Measurements from ENCODE around the gene CD14. TPM values are rescaled to one million over a fixed set of nuclear protein-coding genes. Genes with fewer than 3 reads are reported as not detected.

CD14 gene
- total RNA-seq, 1 experiment from 2014 or later, result not detected

DNA sequence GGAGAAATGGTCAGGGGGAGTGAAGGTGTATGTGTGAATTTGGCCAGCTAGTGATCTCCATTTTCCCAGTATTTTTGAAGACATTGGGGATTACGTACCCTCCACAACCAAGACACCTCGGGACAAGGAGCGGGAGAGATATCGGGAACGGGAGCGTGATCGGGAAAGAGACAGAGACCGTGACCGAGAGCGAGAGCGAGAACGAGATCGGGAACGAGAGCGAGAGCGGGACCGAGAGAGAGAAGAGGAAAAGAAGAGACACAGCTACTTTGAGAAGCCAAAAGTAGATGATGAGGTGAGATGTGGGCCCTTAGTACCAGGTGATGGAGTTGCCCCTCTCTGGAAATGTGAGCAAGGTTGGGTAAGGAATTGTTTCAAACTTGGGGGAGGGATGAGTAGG is 25.9 kb upstream of the CD14 start:
- BruUV-seq (replicated peaks), result no TSS peak
- ChIA-PET POLR2A (ENCODE audit: unreplicated experiment) (no interaction called here), CTCF (no interaction called here)
- no peak for ATAC-seq
- Histone ChIP-seq H3K27ac (ENCODE audit: low read length) (no peak overlapping the region), H3K9me2 (replicated peaks; ENCODE audit: low read length) (no peaks in the 10 kb centered on the region), H3K9ac (ENCODE audit: low read length) (no peak overlapping the region), H3K4me1 (ENCODE audit: insufficient read depth, low read length) (peaks cover 7% of the 10 kb centered on the region; the same call in 1 of the 2 replicates), H3K4me3 (ENCODE audit: low read length) (no peak overlapping the region), H3K79me2 (ENCODE audit: low read length) (no peaks in the 10 kb centered on the region), H3K4me2 (ENCODE audit: low read length) (no peak overlapping the region), H3K9me3 (ENCODE audit: low read length) (no peaks in the 10 kb centered on the region), H2AFZ (ENCODE audit: low read length) (no peak overlapping the region), H4K20me1 (ENCODE audit: low read length) (no peaks in the 10 kb centered on the region), H3K36me3 (ENCODE audit: low read depth, low read length) (peaks cover 72% of the 10 kb centered on the region), H3K27me3 (ENCODE audit: low read length) (no peaks in the 10 kb centered on the region), H3F3A (ENCODE audit: low read length, unreplicated experiment) (no peaks in the 10 kb centered on the region)
- DNase-seq, result no peak
- intact Hi-C loops (cut with micrococcal nuclease), result no loop called here
- TF ChIP-seq, protein P1, sequence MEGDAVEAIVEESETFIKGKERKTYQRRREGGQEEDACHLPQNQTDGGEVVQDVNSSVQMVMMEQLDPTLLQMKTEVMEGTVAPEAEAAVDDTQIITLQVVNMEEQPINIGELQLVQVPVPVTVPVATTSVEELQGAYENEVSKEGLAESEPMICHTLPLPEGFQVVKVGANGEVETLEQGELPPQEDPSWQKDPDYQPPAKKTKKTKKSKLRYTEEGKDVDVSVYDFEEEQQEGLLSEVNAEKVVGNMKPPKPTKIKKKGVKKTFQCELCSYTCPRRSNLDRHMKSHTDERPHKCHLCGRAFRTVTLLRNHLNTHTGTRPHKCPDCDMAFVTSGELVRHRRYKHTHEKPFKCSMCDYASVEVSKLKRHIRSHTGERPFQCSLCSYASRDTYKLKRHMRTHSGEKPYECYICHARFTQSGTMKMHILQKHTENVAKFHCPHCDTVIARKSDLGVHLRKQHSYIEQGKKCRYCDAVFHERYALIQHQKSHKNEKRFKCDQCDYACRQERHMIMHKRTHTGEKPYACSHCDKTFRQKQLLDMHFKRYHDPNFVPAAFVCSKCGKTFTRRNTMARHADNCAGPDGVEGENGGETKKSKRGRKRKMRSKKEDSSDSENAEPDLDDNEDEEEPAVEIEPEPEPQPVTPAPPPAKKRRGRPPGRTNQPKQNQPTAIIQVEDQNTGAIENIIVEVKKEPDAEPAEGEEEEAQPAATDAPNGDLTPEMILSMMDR (conservative IDR thresholded peaks at IDR 0.05; ENCODE audit: low read depth, low read length), result no peak
- no peak for TF ChIP-seq EZH2phosphoT487 (IDR thresholded peaks at IDR 0.05; ENCODE audit: borderline replicate concordance, low read length)
- no peak for TF ChIP-seq EZH2 (IDR thresholded peaks at IDR 0.05; ENCODE audit: low read length, unreplicated experiment)

DNA sequence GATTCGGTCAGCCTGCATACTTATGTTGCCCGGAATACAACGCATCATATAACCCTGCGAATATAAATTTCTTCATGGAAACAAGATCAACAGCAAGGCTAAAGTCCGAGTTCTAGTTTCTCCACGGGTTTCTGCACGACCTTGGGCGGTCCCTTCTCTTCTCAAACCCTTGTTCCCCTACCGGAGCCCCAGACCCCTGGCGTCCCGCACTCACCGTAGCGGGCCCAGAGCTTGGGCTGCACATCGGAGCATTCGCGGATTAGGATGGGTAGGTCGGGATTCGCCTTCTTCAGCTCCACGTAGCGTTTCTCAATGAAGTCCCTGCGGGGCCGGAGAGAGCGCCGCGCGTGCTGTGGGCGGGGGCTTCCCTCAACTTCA is 14.1 kb upstream of the CD14 start:
- H3K9me3 ChIP-seq (ENCODE audit: low read length), result no peaks in the 10 kb centered on the region
- peaks cover 50% of the 10 kb centered on the region for H3K79me2 ChIP-seq (ENCODE audit: low read length)
- POLR2A ChIA-PET (ENCODE audit: unreplicated experiment), result interaction anchor here (0.6 to 1.4 kb wide), 5 partner anchors 9 to 100 kb away, joined by 3 to 20 read pairs (median 3); partner anchors contain the start of gene ZMAT2
- peak overlapping the region; percentile 64 for H2AFZ ChIP-seq (ENCODE audit: low read length)
- H3K36me3 ChIP-seq (ENCODE audit: low read depth, low read length), result peaks cover 31% of the 10 kb centered on the region
- H3K27ac ChIP-seq (ENCODE audit: low read length), result no peak overlapping the region
- H4K20me1 ChIP-seq (ENCODE audit: low read length), result no peaks in the 10 kb centered on the region; the same call in 1 of the 2 replicates
- peak overlapping the region; percentile 85 for H3K9ac ChIP-seq (ENCODE audit: low read length)
- ATAC-seq (peak; percentile 12), DNase-seq (no peak)
- peaks cover 6% of the 10 kb centered on the region; the same call in 1 of the 2 replicates for H3K4me1 ChIP-seq (ENCODE audit: insufficient read depth, low read length)
- peak overlapping the region; percentile 94 for H3K4me3 ChIP-seq (ENCODE audit: low read length)
- intact Hi-C loops (cut with micrococcal nuclease), result loop anchor here (1.0 to 2.0 kb wide), 5 partner anchors 8 to 72 kb away; partner anchors contain the start of genes HARS1, HARS2, TMCO6 and WDR55
- TF ChIP-seq EZH2phosphoT487 (IDR thresholded peaks at IDR 0.05; ENCODE audit: borderline replicate concordance, low read length) (no peak), EZH2 (IDR thresholded peaks at IDR 0.05; ENCODE audit: low read length, unreplicated experiment) (no peak)
- TF ChIP-seq, protein P1 (conservative IDR thresholded peaks at IDR 0.05; ENCODE audit: low read depth, low read length), result no peak
- no peaks in the 10 kb centered on the region for H3K27me3 ChIP-seq (ENCODE audit: low read length)
- H3F3A ChIP-seq (ENCODE audit: low read length, unreplicated experiment), result no peaks in the 10 kb centered on the region
- no TSS peak for BruUV-seq (replicated peaks)
- peak overlapping the region; percentile 94 for H3K4me2 ChIP-seq (ENCODE audit: low read length)
- H3K9me2 ChIP-seq (replicated peaks; ENCODE audit: low read length), result no peaks in the 10 kb centered on the region
- CTCF ChIA-PET, result interaction anchor here (1.0 to 1.1 kb wide), 2 partner anchors 73 to 100 kb away, joined by 3 to 6 read pairs; partner anchors contain the start of gene EIF4EBP3

- DNase-seq (no peak), ATAC-seq (no peak)
- H3K4me3 ChIP-seq (ENCODE audit: low read length), result no peak overlapping the region
- no TSS peak for BruUV-seq (replicated peaks)
- H3K79me2 ChIP-seq (ENCODE audit: low read length), result peaks cover 49% of the 10 kb centered on the region
- H3F3A ChIP-seq (ENCODE audit: low read length, unreplicated experiment), result no peaks in the 10 kb centered on the region
- H3K4me1 ChIP-seq (ENCODE audit: insufficient read depth, low read length), result peaks cover 15% of the 10 kb centered on the region; the same call in 1 of the 2 replicates
- CTCF ChIA-PET, result no interaction called here
- no peak for TF ChIP-seq EZH2phosphoT487 (IDR thresholded peaks at IDR 0.05; ENCODE audit: borderline replicate concordance, low read length)
- TF ChIP-seq, protein P1 (conservative IDR thresholded peaks at IDR 0.05; ENCODE audit: low read depth, low read length), result no peak
- no peak for TF ChIP-seq EZH2 (IDR thresholded peaks at IDR 0.05; ENCODE audit: low read length, unreplicated experiment)
- no peaks in the 10 kb centered on the region; the same call in 1 of the 2 replicates for H4K20me1 ChIP-seq (ENCODE audit: low read length)
- no peak overlapping the region for H3K4me2 ChIP-seq (ENCODE audit: low read length)
- no peak overlapping the region for H3K27ac ChIP-seq (ENCODE audit: low read length)
- intact Hi-C loops (cut with micrococcal nuclease), result no loop called here
- peaks cover 11% of the 10 kb centered on the region; the same call in 1 of the 2 replicates for H3K36me3 ChIP-seq (ENCODE audit: low read depth, low read length)
- POLR2A ChIA-PET (ENCODE audit: unreplicated experiment), result no interaction called here
- H3K27me3 ChIP-seq (ENCODE audit: low read length), result no peaks in the 10 kb centered on the region
- H3K9ac ChIP-seq (ENCODE audit: low read length), result no peak overlapping the region
- no peaks in the 10 kb centered on the region for H3K9me3 ChIP-seq (ENCODE audit: low read length)
- no peaks in the 10 kb centered on the region for H3K9me2 ChIP-seq (replicated peaks; ENCODE audit: low read length)
- H2AFZ ChIP-seq (ENCODE audit: low read length), result no peak overlapping the region
These were observed 9.7 kb upstream of the CD14 start for GRCh38 chr5:140642718-140643117.
